Posterior cingulate gyrus (tissue), 11 donors: ENCODE measurements around the gene FAM24B.

Experiments
- DNase-seq, 10 donors: peaks; one replicate each; pipeline versions ENCODE4 v3.0.0 to v3.0.0-alpha.2; 2020 to 2021; ENCODE audit warnings: mixed read lengths in 3 of 10
- intact Hi-C: fragments of 100-400 bp; cut with DNase I; formaldehyde crosslinking; loops from one replicate; pipeline ENCODE4 v1.15.1; 2023

The FAM24B gene

DNA sequence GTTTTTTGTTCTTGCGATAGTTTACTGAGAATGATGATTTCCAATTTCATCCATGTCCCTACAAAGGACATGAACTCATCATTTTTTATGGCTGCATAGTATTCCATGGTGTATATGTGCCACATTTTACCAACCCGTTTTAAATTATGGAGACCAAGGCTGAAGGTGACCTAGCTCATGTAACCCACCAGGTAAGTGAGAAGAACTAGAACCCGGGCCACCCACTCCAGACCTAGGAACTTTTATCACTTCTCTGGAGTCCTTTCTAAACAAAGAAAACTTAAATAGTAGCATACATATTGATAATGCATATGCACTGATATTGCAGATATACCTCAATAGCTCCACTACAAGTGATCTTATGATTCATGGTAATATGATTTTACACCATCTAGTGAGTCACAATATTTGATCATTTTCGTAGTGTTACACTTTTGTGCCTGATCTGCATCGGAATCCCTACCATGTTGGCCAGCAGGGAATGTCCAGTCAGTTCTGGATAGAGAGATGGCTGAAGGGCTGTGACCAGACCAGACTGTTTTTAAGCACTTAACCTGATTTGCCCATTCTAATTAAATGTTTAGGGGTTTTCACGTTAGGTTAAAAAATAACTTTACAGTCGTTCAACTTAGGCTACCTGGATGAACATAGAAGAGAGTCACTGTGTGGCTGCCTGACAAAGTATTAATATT, 49.0 kb downstream of the FAM24B start:
- DNase-seq: no peak
- intact Hi-C loops: no loop called here

DNA sequence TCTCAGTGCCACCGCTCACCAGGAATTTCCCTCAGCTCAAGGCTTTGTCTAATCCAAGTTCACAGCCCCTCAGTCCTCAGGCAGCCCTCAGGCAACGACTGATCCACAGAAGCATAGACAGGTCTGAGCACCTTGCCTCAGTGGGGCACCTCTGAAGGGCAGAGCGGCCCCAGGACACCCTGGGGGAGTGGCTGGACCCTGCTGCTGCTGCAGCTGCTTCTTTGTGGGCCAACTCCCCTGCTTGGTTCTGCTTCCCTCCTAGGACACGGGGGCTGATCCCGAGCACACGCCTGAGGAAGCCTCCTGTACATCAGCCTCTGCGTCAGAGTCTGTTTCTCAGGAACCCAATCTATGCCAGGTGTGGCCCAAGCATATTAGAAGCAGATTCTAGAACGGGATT, 49.9 kb downstream of the FAM24B start:
- no peak for DNase-seq
- intact Hi-C loops: no loop called here

GRCh38 chr10:122828716-122829255, 50.6 kb downstream of the FAM24B start:
- DNase-seq: no peak
- intact Hi-C loops: no loop called here

- intact Hi-C loops: no loop called here
- no peak for DNase-seq
Observed at GRCh38 chr10:122827302-122827701, 52.1 kb downstream of the FAM24B start.

- DNase-seq: peak in 1 of 10 donors; percentile 58
Observed at GRCh38 chr10:122822973-122823690, 56.2 kb downstream of the FAM24B start.

GRCh38 chr10:122821808-122822207, 57.6 kb downstream of the FAM24B start:
- intact Hi-C loops: no loop called here
- no peak for DNase-seq

More at GRCh38 chr10:122822973-122823690, 56.2 kb downstream of the FAM24B start:
- intact Hi-C loops: no loop called here

DNA sequence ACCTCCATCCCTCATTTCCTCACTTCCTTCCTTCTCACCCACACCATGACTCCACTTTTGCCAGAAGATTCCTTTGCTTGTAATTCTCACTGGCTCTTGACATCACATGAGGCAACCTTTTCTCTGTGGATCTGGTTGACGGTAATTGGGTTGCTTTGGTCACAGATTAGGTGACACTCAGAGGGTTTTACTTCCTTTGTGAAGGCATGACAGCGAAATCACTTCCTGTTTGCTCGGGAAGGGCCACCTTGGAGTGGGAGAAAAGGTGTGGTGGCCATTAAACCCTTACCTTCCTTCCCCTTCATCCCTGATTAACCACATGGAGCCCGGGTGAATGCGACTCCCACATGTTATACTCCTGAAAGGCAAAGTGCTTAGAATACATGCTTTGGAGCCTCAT, 63.9 kb downstream of the FAM24B start:
- no peak for DNase-seq
- intact Hi-C loops: no loop called here

DNA sequence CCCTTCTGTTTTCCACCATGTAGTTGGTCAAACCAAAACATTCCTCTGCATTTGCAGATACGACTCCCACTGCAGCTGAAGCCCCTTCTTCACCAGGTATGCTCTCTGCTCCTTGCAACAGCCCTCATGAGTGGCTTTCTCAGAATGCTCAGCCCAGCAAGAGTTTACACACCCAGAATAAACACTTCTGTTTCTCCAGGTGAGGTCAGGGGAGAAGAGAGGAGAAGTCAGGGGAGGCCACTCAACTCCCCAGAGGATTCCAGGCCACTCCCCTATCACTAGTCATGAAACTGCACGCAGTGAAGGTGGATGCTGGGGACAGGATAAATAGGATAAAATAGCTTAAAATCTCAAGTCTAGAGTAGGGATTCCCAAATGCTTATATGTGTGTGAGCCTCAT, 64.9 kb downstream of the FAM24B start:
- intact Hi-C loops: no loop called here
- DNase-seq: no peak

- DNase-seq: no peak
- intact Hi-C loops: no loop called here
Observed at GRCh38 chr10:122812751-122813150, 66.6 kb downstream of the FAM24B start.

GRCh38 chr10:122802282-122802681, 77.1 kb downstream of the FAM24B start:
- intact Hi-C loops: no loop called here
- no peak for DNase-seq
